Left forelimb (tissue), 1 donor: Measurements from ENCODE around the gene ZNF628.

Experiments
- DNase-seq: peaks from one replicate; pipeline ENCODE4 v3.0.0-alpha.2; 2018; ENCODE audit warnings: low spot score

Gene ZNF628

GRCh38 chr19:55530996-55531395 is 54.6 kb downstream of the ZNF628 start:
- no peak for DNase-seq
